B cell (primary cell): ENCODE measurements around the gene IRX4. TPM values are rescaled to one million over a fixed set of nuclear protein-coding genes. Genes with fewer than 3 reads are reported as not detected.

ENCODE experiments used
- ATAC-seq: fragments of 200-7000 bp; cut with Tn5 transposase; one replicate; pipeline ENCODE4 v1.10.0; 2021; ENCODE audit warnings: low read depth, mild to moderate bottlenecking, moderate number of reproducible peaks, moderate library complexity
- CTCF ChIA-PET: fragments of 350-600 bp; sonication (Branson Sonifier 250); formaldehyde crosslinking; loops from one replicate; lab custom pipeline; 2021; ENCODE audit warnings: antibody characterized with exemption, inconsistent platforms; lab: Charles Lee
- POLR2A ChIA-PET: fragments of 350-600 bp; sonication (Branson Sonifier 250); formaldehyde crosslinking; loops from one replicate; lab custom pipeline; 2021; ENCODE audit warnings: antibody characterized with exemption; lab: Charles Lee
- DNase-seq: peaks from one replicate; pipeline ENCODE4 v3.0.0; 2013
- H2AFZ ChIP-seq: 2 replicates; pipeline ENCODE4 v1.6.1; 2012; ENCODE audit warnings: mild to moderate bottlenecking, low read depth, low read length; ENCODE audit not compliant: insufficient read depth, poor library complexity, severe bottlenecking
- H3K27ac ChIP-seq, 2 donors: 1 replicate in 1 of 2; 2 replicates in 1 of 2; pipeline ENCODE4 v1.5.1; 2012 to 2013; ENCODE audit warnings: low read length in 2 of 2, mild to moderate bottlenecking in 2 of 2, moderate library complexity in 1 of 2
- H3K27me3 ChIP-seq, 4 experiments: fragments of 200-600 bp in 1 of 4; sonication (generic) in 1 of 4; replicated peaks in 1 of 4; 1 replicate in 2 of 4; 2 replicates in 2 of 4; pipeline versions ENCODE4 v1.6.1 to v1.7.0; 2013 to 2016; ENCODE audit warnings: low read length in 3 of 4, mild to moderate bottlenecking in 2 of 4, mixed read lengths in 1 of 4, moderate library complexity in 1 of 4; ENCODE audit not compliant: insufficient read depth in 4 of 4, control insufficient read depth in 3 of 4; ENCODE audit errors: control extremely low read depth in 1 of 4
- H3K36me3 ChIP-seq, 2 experiments: replicated peaks in 1 of 2; 1 replicate in 1 of 2; 2 replicates in 1 of 2; pipeline versions ENCODE4 v1.6.1 to v1.7.1; 2013; ENCODE audit warnings: low read length in 1 of 2; ENCODE audit not compliant: insufficient read depth in 2 of 2, control insufficient read depth in 1 of 2; ENCODE audit errors: control extremely low read depth in 1 of 2, extremely low read depth in 1 of 2
- H3K4me1 ChIP-seq, 2 donors: fragments of 200-600 bp in 1 of 2; sonication (generic) in 1 of 2; 1 replicate in 1 of 2; 2 replicates in 1 of 2; pipeline versions ENCODE4 v1.5.1 to v1.6.1; 2013 to 2017; ENCODE audit warnings: low read length in 2 of 2; ENCODE audit not compliant: control insufficient read depth in 2 of 2, insufficient read depth in 2 of 2
- H3K4me2 ChIP-seq: replicated peaks from 2 replicates; pipeline ENCODE3; 2012; ENCODE audit warnings: mild to moderate bottlenecking, low read depth, low read length; ENCODE audit not compliant: poor library complexity, severe bottlenecking
- H3K4me3 ChIP-seq, 5 experiments: fragments of 200-600 bp in 1 of 5; sonication (generic) in 1 of 5; 1 replicate in 3 of 5; 2 replicates in 2 of 5; pipeline versions ENCODE4 v1.5.1 to v1.7.0; 2011 to 2016; ENCODE audit warnings: low read length in 4 of 5, mild to moderate bottlenecking in 4 of 5, low read depth in 2 of 5, control low read depth in 1 of 5, moderate library complexity in 1 of 5; ENCODE audit not compliant: insufficient read depth in 1 of 5; ENCODE audit errors: control extremely low read depth in 1 of 5, extremely low read depth in 1 of 5
- H3K79me2 ChIP-seq: fragments of 200-600 bp; sonication (generic); one replicate; pipeline ENCODE4 v1.6.0; 2016; ENCODE audit warnings: low read length; ENCODE audit not compliant: control insufficient read depth, insufficient read depth
- H3K9ac ChIP-seq: fragments of 200-600 bp; sonication (generic); 2 replicates; pipeline ENCODE4 v1.6.1; 2017; ENCODE audit warnings: mild to moderate bottlenecking, low read length, moderate library complexity
- H3K9me3 ChIP-seq, 3 donors: one replicate each; pipeline versions ENCODE4 v1.6.1 to v1.7.1; 2013; ENCODE audit warnings: low read length in 2 of 3; ENCODE audit not compliant: control insufficient read depth in 2 of 3, insufficient read depth in 1 of 3; ENCODE audit errors: control extremely low read depth in 1 of 3
- H4K20me1 ChIP-seq: 2 replicates; pipeline ENCODE4 v1.6.0; 2012; ENCODE audit warnings: mild to moderate bottlenecking, low read length; ENCODE audit not compliant: insufficient read depth, control insufficient read depth, poor library complexity, severe bottlenecking
- H3K27ac Mint-ChIP-seq: one replicate; pipeline ENCODE4 v1.8.0; 2021; ENCODE audit warnings: mixed read lengths
- H3K27me3 Mint-ChIP-seq: one replicate; pipeline ENCODE4 v1.8.0; 2021; ENCODE audit warnings: mixed read lengths
- H3K4me1 Mint-ChIP-seq: one replicate; pipeline ENCODE4 v1.8.0; 2021; ENCODE audit warnings: mixed read lengths
- H3K4me3 Mint-ChIP-seq: one replicate; pipeline ENCODE4 v1.8.0; 2021; ENCODE audit warnings: mixed read lengths
- H3K9me3 Mint-ChIP-seq: one replicate; pipeline ENCODE4 v1.8.0; 2022; ENCODE audit warnings: mixed read lengths; ENCODE audit not compliant: insufficient read depth
- CTCF ChIP-seq: fragments of 200-600 bp; IDR thresholded peaks from one replicate; pipeline ENCODE4 v1.8.0; 2022; ENCODE audit warnings: antibody characterized with exemption, mild to moderate bottlenecking
- EZH2 ChIP-seq: IDR thresholded peaks from 2 replicates; pipeline ENCODE4 v1.6.1; 2012; ENCODE audit warnings: borderline replicate concordance, low read depth, mild to moderate bottlenecking, moderate library complexity, low read length; ENCODE audit not compliant: insufficient read depth, poor library complexity, severe bottlenecking
- WGBS: methylation state at CpG from one replicate; pipeline ENCODE4 v1.1.5; 2013; ENCODE audit warnings: missing lambda C conversion rate; ENCODE audit not compliant: insufficient coverage; 5-methylcytosine and 5-hydroxymethylcytosine counted together
- intact Hi-C: fragments of 100-400 bp; cut with micrococcal nuclease; formaldehyde crosslinking; loops from one replicate; pipeline ENCODE4 v1.10.0; 2022
- polyA plus RNA-seq: library from polyadenylated mRNA; depleted of rRNA; stranded (reverse); fragments of >200 nt; gene quantifications from 2 replicates; pipeline ENCODE4 v1.2.3, GENCODE V29; 2012
- total RNA-seq, 2 donors: library from RNA; stranded (reverse); fragments of 120-200 nt in 1 of 2; gene quantifications; 1 replicate in 1 of 2; 2 replicates in 1 of 2; pipeline versions ENCODE4 v1.2.3 to v1.2.4, GENCODE V29; 2013 to 2022

IRX4 gene
- total and polyA plus RNA-seq, 2 donors (not counting 1 experiment from before 2014, with no cell fraction given), result not detected

GRCh38 chr5:1838013-1838412 is 44.7 kb downstream of the IRX4 start:
- CTCF ChIA-PET, result no interaction called here

More at GRCh38 chr5:1838013-1838412, 44.7 kb downstream of the IRX4 start:
- H3K4me3 ChIP-seq, result no peak overlapping the region
- WGBS, result 86% methylated on average over 8 of the region's 9 CpGs
- H3K9ac ChIP-seq, result no peak overlapping the region
- no peak overlapping the region for H3K27ac ChIP-seq
- no peaks in the 10 kb centered on the region for H3K36me3 ChIP-seq
- POLR2A ChIA-PET, result no interaction called here
- H3K27me3 ChIP-seq, result peaks cover 0 to 16% (median 0%) of the 10 kb centered on the region in 4 experiments
- intact Hi-C loops, result no loop called here
- H3K79me2 ChIP-seq, result no peaks in the 10 kb centered on the region
- H2AFZ ChIP-seq, result no peak overlapping the region
- ATAC-seq, result no peak
- TF ChIP-seq CTCF, result no peak
- TF ChIP-seq EZH2, result no peak
- H3K4me3 Mint-ChIP-seq, result no peak overlapping the region
- H3K4me1 Mint-ChIP-seq, result no peaks in the 10 kb centered on the region
- no peaks in the 10 kb centered on the region for H3K9me3 Mint-ChIP-seq
- no peaks in the 10 kb centered on the region for H4K20me1 ChIP-seq
- H3K27me3 Mint-ChIP-seq, result peaks cover 32% of the 10 kb centered on the region
- DNase-seq, result no peak
- no peak overlapping the region for H3K4me2 ChIP-seq
- H3K4me1 ChIP-seq, result no peaks in the 10 kb centered on the region
- no peak overlapping the region for H3K27ac Mint-ChIP-seq
- H3K9me3 ChIP-seq, result no peaks in the 10 kb centered on the region
